GM18517 (cell line): Measurements from ENCODE around the gene PLGRKT.
A peak's percentile ranks its signal among the peaks of the same experiment; 100 is the strongest.
"Not testable (repeated sequence)": the region's sequence is repeated elsewhere in the genome, so short reads cannot be mapped to it uniquely, and the experiment has no call there.

Experiments
- ATAC-seq: cut with Tn5 transposase; IDR thresholded peaks from one replicate; pipeline ENCODE4 v1.9.1; 2021; ENCODE audit warnings: mild to moderate bottlenecking, moderate library complexity; ENCODE audit not compliant: unreplicated experiment

PLGRKT gene

DNA sequence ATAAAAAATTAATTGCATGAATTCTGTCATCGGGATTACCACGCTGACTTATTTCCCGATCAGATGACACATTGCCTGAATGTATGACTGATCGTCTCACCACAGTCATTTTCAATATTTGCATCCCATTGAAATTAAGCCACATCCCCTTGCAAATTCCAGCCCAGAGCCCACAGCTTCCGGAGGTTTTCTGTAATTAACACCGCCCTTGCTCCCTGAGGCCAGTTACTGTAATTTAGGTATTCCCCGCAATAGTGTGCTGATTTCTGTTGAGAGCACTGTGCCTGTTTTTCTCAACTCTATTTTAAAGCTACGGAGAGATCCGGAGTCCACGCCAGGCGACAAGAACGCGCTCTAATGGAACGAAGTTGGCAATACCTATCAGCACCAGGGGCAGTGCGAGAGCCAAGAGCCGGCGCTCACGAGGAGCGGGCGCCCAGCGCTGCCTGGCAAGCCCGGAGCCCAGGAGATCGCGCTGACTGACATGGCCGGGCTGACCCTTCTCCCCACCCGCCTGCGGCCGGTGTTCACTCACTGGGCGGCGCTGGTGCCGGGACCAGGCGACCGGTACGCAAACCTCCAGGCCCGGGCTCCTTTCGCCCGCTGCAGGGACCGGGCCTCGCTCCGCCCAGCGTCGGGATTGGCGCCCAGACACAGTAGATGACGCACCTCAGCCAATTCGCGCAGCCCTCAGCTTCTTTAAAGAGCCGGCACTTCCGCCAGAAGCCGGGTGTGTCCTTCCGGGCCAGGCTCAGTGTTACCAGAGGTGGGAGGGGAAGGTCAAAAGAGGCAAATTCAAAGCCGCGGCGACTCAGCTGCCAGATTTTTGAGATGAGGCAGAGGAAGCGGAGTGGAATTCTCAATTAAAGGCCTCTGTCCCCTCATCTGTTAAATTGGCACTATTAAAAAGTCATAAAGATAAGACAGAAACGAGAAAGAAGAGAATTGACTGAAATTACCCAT, at the start of gene PLGRKT:
Gene PLGRKT, minus strand, starts transcription at position 672 of the 963 bp plus-strand sequence. CDS start 5,948 bp downstream, outside the sequence.
- peak; percentile 87 for ATAC-seq

DNA sequence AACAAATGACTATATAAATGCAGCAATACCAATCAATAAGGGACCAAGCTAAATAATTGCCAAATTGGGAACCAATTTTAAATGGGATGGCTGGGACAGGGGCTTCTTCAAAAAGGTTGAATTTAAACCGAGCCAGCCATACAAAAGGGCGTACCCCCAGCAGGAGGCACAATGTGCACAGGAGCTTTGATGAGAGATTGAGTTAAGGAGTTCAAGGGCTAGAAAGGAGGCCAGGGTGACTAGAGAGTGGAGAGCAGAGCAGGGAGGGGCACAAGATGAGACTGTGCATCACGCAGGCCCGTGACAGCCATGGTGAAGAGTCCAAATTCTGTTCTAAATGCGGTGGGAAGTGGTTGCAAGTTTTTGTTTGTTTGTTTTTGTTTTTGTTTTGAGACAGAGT, 49.3 kb upstream of the PLGRKT start:
- no peak for ATAC-seq

- no peak for ATAC-seq
Measured at GRCh38 chr9:5485378-5486085, 47.8 kb upstream of the PLGRKT start.

DNA sequence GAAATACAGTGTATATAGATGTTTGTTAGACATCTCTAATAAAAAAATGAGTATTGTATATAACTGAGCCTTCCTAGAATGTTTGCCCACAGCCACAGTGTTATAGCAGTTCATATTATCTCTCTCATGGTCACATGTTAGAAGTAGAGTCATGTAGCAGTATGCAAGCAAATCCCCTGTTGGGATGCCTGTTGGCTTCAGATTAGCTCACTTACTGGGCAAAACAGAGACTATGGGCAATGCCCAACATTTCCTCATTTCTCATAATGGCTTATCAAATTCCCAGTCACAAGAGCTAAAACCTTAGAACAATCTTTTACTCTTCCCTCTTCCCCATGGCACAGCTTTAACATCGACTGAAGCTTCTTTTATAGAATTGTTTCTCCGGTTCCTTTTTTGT, 45.6 kb upstream of the PLGRKT start:
- ATAC-seq, result no peak

DNA sequence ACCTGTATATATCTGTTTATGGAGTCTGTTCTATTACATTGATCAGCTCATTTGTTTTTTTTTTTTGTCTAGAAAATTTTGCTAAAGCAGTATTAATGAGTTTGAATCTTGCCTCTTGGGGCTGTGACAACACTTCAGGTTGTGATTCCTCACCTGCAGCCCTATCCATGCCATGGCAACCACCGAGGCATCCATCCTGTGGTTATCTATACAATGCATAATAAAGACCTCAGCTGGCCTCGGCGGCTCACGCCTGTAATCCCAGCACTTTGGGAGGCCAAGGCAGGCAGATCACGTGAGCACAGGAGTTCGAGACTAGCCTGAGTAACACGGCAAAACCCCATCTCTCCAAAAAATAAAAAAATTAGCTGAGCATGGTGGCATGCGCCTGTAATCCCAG, 44.5 kb upstream of the PLGRKT start:
- ATAC-seq, result no peak

GRCh38 chr9:5481322-5482040, 43.8 kb upstream of the PLGRKT start:
- ATAC-seq, result no peak

DNA sequence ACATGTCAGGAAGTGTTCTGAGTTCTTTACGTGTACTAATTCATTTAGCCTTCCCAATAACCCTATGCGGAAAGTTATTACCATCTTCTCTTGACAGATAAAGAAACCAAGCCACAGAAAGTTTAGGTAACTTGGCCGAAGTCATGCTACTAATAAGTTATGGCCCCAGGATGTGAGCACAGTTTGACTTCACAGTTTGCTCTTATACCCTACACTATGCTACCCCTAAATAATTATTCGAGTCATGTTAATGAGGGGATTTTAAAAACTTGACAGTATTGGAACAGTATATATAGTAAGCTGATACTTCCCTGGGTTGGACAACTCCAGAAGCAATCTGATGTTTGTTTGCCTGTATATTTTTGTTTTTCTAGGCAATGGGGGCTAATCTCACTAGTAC, 43.2 kb upstream of the PLGRKT start:
- no peak for ATAC-seq

DNA sequence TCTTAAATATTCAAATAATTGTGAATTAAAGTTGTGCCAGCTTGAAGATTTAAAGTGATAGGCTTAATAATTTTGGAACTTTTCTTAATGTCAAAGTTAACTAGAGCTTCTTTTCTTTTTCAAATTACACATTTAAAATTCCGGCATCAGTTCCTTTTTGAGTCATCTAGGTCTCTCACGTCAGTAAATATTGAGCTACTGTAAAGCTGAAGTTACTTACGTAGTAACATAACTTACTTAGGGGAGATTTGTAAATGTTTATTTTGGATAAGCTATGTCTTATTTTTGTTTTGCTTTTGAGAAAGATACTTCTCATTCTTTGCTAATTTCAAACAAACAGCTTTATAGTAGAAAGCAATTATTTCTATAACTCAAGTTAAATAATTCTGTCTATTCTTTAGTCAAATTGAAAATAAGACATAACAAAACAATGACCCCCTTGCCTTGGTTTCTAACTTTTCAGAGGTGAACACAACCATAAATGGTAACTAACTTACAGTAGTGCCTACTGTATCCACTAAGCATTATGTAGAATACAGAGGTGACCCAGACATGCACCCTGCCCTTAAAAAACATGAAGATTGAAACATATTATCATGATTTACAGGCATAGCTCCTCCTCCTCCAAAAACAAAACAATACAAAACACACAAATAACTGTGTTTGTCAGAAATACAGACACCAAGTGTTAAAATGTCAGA, 42.4 kb upstream of the PLGRKT start:
- peak; percentile 59 for ATAC-seq

DNA sequence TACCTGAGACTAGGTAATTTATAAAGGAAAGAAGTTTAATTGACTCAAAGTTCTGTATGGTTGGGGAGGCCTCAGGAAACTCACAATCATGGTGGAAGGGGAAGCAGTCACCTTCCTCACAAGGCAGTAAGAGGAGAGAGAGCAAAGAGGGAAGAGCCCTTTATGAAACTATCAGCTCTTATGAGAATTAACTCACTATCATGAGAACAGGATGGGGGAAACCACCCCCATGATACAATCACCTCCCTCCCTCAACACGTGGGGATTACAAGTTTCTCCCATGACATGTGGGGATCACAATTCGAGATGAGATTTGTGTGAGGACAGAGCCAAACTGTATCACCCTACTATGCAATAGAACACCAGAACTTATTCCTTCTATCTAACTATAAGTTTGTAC, 40.5 kb upstream of the PLGRKT start:
- no peak for ATAC-seq

DNA sequence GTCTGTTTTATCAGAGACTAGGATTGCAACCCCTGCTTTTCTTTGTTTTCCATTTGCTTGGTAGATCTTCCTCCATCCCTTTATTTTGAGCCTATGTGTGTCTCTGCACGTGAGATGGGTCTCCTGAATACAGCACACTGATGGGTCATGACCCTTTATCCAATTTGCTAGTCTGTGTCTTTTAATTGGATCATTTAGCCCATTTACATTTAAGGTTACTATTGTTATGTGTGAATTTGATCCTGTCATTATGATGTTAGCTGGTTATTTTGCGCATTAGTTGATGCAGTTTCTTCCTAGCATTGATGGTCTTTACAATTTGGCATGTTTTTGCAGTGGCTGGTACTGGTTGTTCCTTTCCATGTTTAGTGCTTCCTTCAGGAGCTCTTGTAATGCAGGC, 37.9 kb upstream of the PLGRKT start:
- not testable (repeated sequence) for ATAC-seq

GRCh38 chr9:5470816-5471215, 33.1 kb upstream of the PLGRKT start:
- no peak for ATAC-seq

DNA sequence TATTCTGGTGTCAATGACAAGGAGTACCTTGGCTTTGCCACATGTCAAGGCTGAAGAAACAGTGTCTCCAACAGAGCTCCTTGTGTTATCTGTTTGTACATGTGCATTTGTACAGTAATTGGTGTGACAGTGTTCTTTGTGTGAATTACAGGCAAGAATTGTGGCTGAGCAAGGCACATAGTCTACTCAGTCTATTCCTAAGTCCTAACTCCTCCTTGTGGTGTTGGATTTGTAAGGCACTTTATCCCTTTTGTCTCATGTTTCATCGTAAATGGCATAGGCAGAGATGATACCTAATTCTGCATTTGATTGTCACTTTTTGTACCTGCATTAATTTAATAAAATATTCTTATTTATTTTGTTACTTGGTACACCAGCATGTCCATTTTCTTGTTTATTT, 32.4 kb upstream of the PLGRKT start:
- no peak for ATAC-seq

- ATAC-seq, result no peak
Measured at GRCh38 chr9:5468850-5469249, 31.1 kb upstream of the PLGRKT start.

- ATAC-seq, result no peak
Measured at GRCh38 chr9:5466766-5467165, 29.0 kb upstream of the PLGRKT start.

DNA sequence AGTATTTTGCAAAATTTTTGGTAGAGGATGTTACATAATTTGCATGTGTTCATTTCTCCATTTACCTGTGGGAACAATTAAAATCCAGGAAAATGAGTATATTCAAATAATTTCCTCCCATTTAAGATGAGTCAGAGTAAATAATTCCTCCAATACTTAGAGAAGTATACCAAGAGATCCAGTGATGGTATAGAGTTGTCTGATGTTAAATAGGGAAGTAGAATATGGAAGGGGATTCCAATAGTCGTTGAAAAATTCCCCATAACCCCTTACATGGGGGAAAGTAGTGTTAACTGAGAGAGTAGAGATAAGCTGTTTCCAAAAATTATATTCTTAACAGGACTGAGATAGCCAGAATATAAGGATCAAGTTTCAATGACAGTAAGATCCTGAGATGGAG, 28.3 kb upstream of the PLGRKT start:
- no peak for ATAC-seq

- not testable (repeated sequence) for ATAC-seq
Measured at GRCh38 chr9:5464831-5465330, 27.2 kb upstream of the PLGRKT start.

GRCh38 chr9:5460157-5460556, 22.4 kb upstream of the PLGRKT start:
- no peak for ATAC-seq

GRCh38 chr9:5459289-5459829, 21.6 kb upstream of the PLGRKT start:
- ATAC-seq, result peak; percentile 58

GRCh38 chr9:5455181-5455580, 17.5 kb upstream of the PLGRKT start:
- ATAC-seq, result no peak

DNA sequence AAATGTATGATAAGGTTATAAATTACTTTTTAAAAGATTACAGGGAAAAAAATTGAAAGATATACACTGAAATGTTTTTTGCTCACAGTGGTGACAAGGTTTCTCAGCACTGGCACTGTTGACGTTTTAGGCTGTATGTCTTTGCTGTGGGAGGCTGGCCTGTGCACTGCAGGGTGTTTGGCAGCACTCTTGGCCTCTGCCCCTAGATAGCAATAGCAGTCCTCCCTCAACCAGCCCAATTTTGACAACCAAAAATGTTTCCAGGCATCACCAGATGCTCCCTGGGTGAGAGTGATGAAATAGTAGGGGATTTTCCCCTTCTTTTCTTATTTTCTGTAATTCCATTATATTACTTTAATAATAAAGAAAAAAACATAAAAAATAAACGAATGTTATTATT, 15.9 kb upstream of the PLGRKT start:
- no peak for ATAC-seq
